GM19025 (cell line): ENCODE measurements around the gene IRAK1.
A peak's percentile ranks its signal among the peaks of the same experiment; 100 is the strongest.

Experiments
- ATAC-seq: cut with Tn5 transposase; IDR thresholded peaks from one replicate; pipeline ENCODE4 v1.9.1; 2021; ENCODE audit warnings: mild to moderate bottlenecking, low read depth, moderate library complexity; ENCODE audit not compliant: unreplicated experiment

The IRAK1 gene

GRCh38 chrX:154019633-154020528 lies at the start of gene IRAK1:
IRAK1 (minus strand) TSS chrX:154019902; CDS start chrX:154019812, 90 bp downstream.
- peak; percentile 77 for ATAC-seq

- no peak for ATAC-seq
Observed at GRCh38 chrX:154068560-154068959, 48.9 kb upstream of the IRAK1 start.

GRCh38 chrX:154064637-154065435 lies 45.1 kb upstream of the IRAK1 start:
- no peak for ATAC-seq

GRCh38 chrX:154063234-154063633 lies 43.5 kb upstream of the IRAK1 start:
- ATAC-seq, result no peak

GRCh38 chrX:154061801-154062200 lies 42.1 kb upstream of the IRAK1 start:
- ATAC-seq, result no peak

- ATAC-seq, result no peak
Observed at GRCh38 chrX:154059729-154060245, 40.1 kb upstream of the IRAK1 start.

GRCh38 chrX:154059231-154059630 lies 39.5 kb upstream of the IRAK1 start:
- ATAC-seq, result no peak

GRCh38 chrX:154058214-154058997 lies 38.7 kb upstream of the IRAK1 start:
- ATAC-seq, result no peak

- no peak for ATAC-seq
Observed at GRCh38 chrX:154057791-154058190, 38.1 kb upstream of the IRAK1 start.

GRCh38 chrX:154056770-154057241 lies 37.1 kb upstream of the IRAK1 start:
- ATAC-seq, result no peak

- no peak for ATAC-seq
Observed at GRCh38 chrX:154051201-154051810, 31.6 kb upstream of the IRAK1 start.

- no peak for ATAC-seq
Observed at GRCh38 chrX:154050113-154050495, 30.4 kb upstream of the IRAK1 start.

- no peak for ATAC-seq
Observed at GRCh38 chrX:154049209-154050112, 29.8 kb upstream of the IRAK1 start.

GRCh38 chrX:154048398-154048797 lies 28.7 kb upstream of the IRAK1 start:
- ATAC-seq, result no peak

GRCh38 chrX:154046940-154047610 lies 27.4 kb upstream of the IRAK1 start:
- ATAC-seq, result no peak

- no peak for ATAC-seq
Observed at GRCh38 chrX:154046031-154046781, 26.5 kb upstream of the IRAK1 start.

GRCh38 chrX:154044091-154044490 lies 24.4 kb upstream of the IRAK1 start:
- ATAC-seq, result no peak
